Measurements from ENCODE around the gene AKIP1. TPM values are rescaled to one million over a fixed set of nuclear protein-coding genes. Genes with fewer than 3 reads are reported as not detected.

AKIP1 gene
- total RNA-seq, 1 donor from 2014 or later, result 15.7 TPM

- no peak for DNase-seq (ENCODE audit: low spot score, unreplicated experiment)
- Mint-ChIP-seq H3K4me1 (ENCODE audit: low read depth) (peaks cover 19% of the 10 kb centered on the region), H3K27me3 (peaks cover 26% of the 10 kb centered on the region)
These were observed 351 bp upstream of the AKIP1 start for GRCh38 chr11:8910649-8911026.

GRCh38 chr11:8913961-8914660 is 3.1 kb downstream of the AKIP1 start:
- peaks cover 14% of the 10 kb centered on the region for H3K27me3 Mint-ChIP-seq
- TF ChIP-seq CTCF (IDR thresholded peaks at IDR 0.05; ENCODE audit: unreplicated experiment), result peak; percentile 58
- no peaks in the 10 kb centered on the region for H3K9me3 Mint-ChIP-seq (ENCODE audit: low read depth)
- peaks cover 10% of the 10 kb centered on the region for H3K36me3 Mint-ChIP-seq (ENCODE audit: insufficient read depth)
- no peak overlapping the region for H3K4me3 Mint-ChIP-seq (ENCODE audit: low read depth)
- H3K4me1 Mint-ChIP-seq (ENCODE audit: low read depth), result peaks cover 19% of the 10 kb centered on the region
- DNase-seq (ENCODE audit: low spot score, unreplicated experiment), result no peak
- H3K27ac Mint-ChIP-seq, result no peak overlapping the region

More at GRCh38 chr11:8910649-8911026, 351 bp upstream of the AKIP1 start:
- H3K27ac Mint-ChIP-seq, result no peak overlapping the region
- TF ChIP-seq CTCF (IDR thresholded peaks at IDR 0.05; ENCODE audit: unreplicated experiment), result no peak
- H3K4me3 Mint-ChIP-seq (ENCODE audit: low read depth), result peak overlapping the region; percentile 80
- peaks cover 1% of the 10 kb centered on the region for H3K36me3 Mint-ChIP-seq (ENCODE audit: insufficient read depth)
- no peaks in the 10 kb centered on the region for H3K9me3 Mint-ChIP-seq (ENCODE audit: low read depth)

- TF ChIP-seq CTCF (IDR thresholded peaks at IDR 0.05; ENCODE audit: unreplicated experiment), result no peak
- peaks cover 18% of the 10 kb centered on the region for H3K4me1 Mint-ChIP-seq (ENCODE audit: low read depth)
- H3K9me3 Mint-ChIP-seq (ENCODE audit: low read depth), result no peaks in the 10 kb centered on the region
- H3K27ac Mint-ChIP-seq, result no peak overlapping the region
- no peak for DNase-seq (ENCODE audit: low spot score, unreplicated experiment)
- peaks cover 9% of the 10 kb centered on the region for H3K27me3 Mint-ChIP-seq
- peaks cover 10% of the 10 kb centered on the region for H3K36me3 Mint-ChIP-seq (ENCODE audit: insufficient read depth)
- H3K4me3 Mint-ChIP-seq (ENCODE audit: low read depth), result no peak overlapping the region
These were observed 3.7 kb downstream of the AKIP1 start for GRCh38 chr11:8914661-8915018.

- Mint-ChIP-seq H3K9me3 (ENCODE audit: low read depth) (no peaks in the 10 kb centered on the region), H3K4me1 (ENCODE audit: low read depth) (peaks cover 9% of the 10 kb centered on the region), H3K27ac (no peak overlapping the region), H3K36me3 (ENCODE audit: insufficient read depth) (peaks cover 12% of the 10 kb centered on the region), H3K27me3 (no peaks in the 10 kb centered on the region), H3K4me3 (ENCODE audit: low read depth) (no peak overlapping the region)
- TF ChIP-seq CTCF (IDR thresholded peaks at IDR 0.05; ENCODE audit: unreplicated experiment), result no peak
- no peak for DNase-seq (ENCODE audit: low spot score, unreplicated experiment)
These were observed 6.3 kb downstream of the AKIP1 start for GRCh38 chr11:8917157-8917825.

GRCh38 chr11:8922691-8923090 is 11.7 kb downstream of the AKIP1 start:
- H3K27ac Mint-ChIP-seq, result no peak overlapping the region
- no peaks in the 10 kb centered on the region for H3K27me3 Mint-ChIP-seq
- peaks cover 7% of the 10 kb centered on the region for H3K36me3 Mint-ChIP-seq (ENCODE audit: insufficient read depth)
- no peaks in the 10 kb centered on the region for H3K4me1 Mint-ChIP-seq (ENCODE audit: low read depth)
- DNase-seq (ENCODE audit: low spot score, unreplicated experiment), result no peak
- no peak overlapping the region for H3K4me3 Mint-ChIP-seq (ENCODE audit: low read depth)
- no peaks in the 10 kb centered on the region for H3K9me3 Mint-ChIP-seq (ENCODE audit: low read depth)
- TF ChIP-seq CTCF (IDR thresholded peaks at IDR 0.05; ENCODE audit: unreplicated experiment), result no peak
